Astrocyte of the spinal cord (primary cell): ENCODE data around the gene ACTN1.

ENCODE experiments used
- DNase-seq: peaks from one replicate; pipeline ENCODE4 v3.0.0; 2011; ENCODE audit warnings: low read depth, low spot score
- H3K4me3 ChIP-seq: 2 replicates; pipeline ENCODE4 v1.5.1; 2011; ENCODE audit warnings: low read depth, mild to moderate bottlenecking, low read length, moderate library complexity
- CTCF ChIP-seq: IDR thresholded peaks from 2 replicates; pipeline ENCODE4 v1.5.1; 2012; ENCODE audit warnings: low read depth, mild to moderate bottlenecking, low read length, inconsistent platforms
- in situ Hi-C: cut with HindIII; loops from 2 replicates; pipeline ENCODE4 v1.10.0; 2017; ENCODE audit warnings: low sequenced_read_pairs

The ACTN1 gene

DNA sequence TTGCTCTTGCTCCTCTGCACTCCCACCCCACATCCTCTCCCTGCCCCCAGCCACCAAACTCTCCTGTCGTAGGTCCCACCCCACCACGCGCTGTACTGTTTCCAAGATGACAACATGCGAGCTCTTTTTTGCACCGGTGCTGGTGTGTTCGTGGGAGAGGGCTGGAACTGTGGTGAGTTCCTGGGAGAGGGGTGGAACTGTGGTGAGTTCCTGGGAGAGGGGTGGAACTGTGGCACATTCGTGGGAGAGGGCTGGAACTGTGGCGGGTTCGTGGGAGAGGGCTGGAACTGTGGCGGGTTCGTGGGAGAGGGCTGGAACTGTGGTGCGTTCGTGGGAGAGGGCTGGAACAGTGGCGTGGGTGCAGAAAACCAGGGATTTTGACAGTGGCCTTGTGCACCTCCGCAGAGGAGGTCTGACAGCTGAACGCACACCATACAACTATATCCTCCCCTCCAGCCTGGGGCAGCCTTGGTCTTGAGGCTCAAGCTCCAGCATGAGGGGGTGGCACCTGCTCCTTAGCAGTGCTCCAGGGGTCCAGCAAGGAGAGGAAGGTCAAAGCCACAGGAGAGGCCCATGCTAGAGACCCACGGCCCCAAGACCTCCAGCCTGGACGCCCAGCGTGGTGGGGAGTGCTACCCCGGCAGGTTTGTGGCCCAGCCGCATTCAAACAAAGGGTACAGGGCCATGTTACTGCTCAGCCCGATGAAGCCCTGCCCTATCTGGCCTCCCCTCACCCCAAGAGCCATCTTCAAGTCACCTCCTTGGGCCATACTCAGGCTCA is 50.1 kb downstream of the ACTN1 start:
- no peak for TF ChIP-seq CTCF
- in situ Hi-C loops: no loop called here
- no peak for DNase-seq
- H3K4me3 ChIP-seq: no peak overlapping the region

DNA sequence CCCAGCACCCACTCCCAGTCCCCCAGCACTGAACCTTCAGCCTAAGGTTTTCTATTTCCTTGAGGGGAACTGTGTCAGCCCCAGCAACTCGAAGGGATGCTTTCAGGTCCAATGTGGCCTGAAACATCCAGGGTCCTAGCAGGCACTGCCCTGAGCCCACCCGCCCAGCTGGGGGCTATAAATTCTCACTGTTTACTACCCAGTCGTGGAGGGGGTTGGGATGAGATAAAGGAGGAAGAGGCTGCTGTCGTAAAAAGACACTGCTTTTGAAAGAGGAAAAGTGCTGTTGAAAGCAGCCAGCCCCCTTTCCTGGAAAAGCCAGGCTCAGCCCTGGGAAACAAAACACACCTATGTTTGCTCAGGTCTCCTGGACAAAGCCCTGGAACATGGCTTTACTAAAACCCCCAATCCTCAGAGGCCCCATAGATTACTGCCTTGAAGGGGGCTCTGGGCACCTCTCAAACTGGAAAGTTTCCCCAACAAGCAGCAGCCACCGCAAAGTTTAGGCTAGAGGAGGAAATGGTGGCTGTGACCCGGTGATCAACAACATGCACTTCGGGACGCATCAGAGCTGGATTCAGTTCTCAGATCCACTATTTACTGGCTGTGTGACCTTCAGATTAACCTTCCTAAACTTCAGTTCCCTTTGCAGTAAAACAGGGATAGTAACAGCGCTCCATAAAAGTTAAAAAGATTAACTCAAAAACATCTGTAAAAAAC is 51.0 kb downstream of the ACTN1 start:
- no peak for TF ChIP-seq CTCF
- in situ Hi-C loops: no loop called here
- no peak overlapping the region for H3K4me3 ChIP-seq
- DNase-seq: no peak

GRCh38 chr14:68927089-68927488 is 52.0 kb downstream of the ACTN1 start:
- no peak for TF ChIP-seq CTCF
- DNase-seq: no peak
- in situ Hi-C loops: no loop called here
- no peak overlapping the region for H3K4me3 ChIP-seq

DNA sequence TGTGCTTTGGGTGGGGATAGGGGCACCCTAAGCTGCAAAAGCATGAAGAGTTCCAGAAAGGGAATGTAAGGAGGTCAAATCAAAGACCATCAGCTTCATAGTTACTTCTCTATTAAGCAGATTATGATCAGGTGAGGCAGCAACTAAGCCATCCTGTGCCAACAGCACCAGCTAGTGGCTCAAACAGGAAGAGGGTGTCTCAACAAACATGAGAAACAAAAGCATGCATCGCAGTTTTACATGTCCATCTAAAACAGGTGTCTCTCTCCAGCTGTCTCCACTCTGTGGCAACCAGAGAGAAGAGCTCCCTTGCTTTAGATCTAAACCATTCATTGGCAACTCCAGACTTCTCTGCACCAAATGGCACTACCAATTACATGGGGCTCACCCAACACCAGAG is 52.9 kb downstream of the ACTN1 start:
- DNase-seq: no peak
- in situ Hi-C loops: no loop called here
- peak; percentile 61 for TF ChIP-seq CTCF
- H3K4me3 ChIP-seq: no peak overlapping the region

GRCh38 chr14:68925373-68925772 is 53.7 kb downstream of the ACTN1 start:
- no peak for TF ChIP-seq CTCF
- no peak for DNase-seq
- in situ Hi-C loops: no loop called here
- H3K4me3 ChIP-seq: no peak overlapping the region

DNA sequence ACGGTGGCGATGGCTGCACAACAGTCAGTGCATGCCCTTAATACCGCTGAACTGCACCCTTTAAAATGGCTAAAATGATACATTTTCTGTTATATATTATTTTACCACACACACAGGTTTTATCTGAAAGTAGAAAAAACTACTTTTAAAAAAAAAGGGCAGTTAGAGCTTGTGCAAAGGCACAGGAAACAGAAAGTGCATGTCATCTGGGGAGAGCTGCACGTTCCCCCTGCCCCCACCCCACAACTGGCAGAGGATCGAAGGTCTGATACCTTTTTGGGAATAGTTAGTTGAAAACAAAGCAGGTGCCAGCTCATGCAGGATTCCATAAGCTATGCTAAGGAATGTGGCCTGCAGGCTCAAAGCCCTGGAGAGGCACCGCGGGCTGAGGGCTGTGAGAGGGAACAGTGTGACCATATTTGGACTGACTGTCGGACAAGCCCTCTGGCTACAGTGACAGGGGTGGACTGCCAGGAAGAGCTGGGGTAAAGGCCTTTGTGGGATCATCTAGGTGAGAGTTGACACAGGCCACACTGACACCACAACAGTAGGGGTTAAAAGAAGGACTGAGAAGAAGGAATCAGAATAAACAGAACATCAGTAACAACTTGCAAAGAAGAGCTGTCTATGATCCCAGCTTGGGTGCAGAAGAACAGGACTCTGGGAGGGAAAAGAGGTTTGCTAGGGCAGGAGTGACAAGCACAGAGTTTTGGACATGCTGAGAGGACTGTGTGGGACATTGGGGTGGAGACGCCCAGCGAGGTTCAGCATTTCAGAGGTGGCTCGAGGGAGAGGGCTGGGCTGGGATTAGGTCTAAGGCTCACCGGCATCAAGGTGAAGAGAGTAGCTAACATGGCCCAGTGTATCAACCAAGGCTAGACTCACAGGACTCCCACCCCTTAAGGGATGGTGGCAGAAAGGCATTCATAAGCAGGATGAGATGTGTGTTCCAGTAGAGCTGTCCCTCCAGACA is 54.6 kb downstream of the ACTN1 start:
- DNase-seq: no peak
- in situ Hi-C loops: no loop called here
- no peak overlapping the region for H3K4me3 ChIP-seq
- TF ChIP-seq CTCF: no peak
